GM11168 (cell line): ENCODE results near the gene PATJ.
"Not testable (repeated sequence)": the region's sequence is repeated elsewhere in the genome, so short reads cannot be mapped to it uniquely, and the experiment has no call there.

Source experiments
- in situ Hi-C: fragments of 300-500 bp; cut with MboI; formaldehyde crosslinking; loops from one replicate; pipeline ENCODE4 v1.12.0; 2022; ENCODE audit warnings: low sequenced_read_pairs; ENCODE audit not compliant: unreplicated experiment

The PATJ gene

DNA sequence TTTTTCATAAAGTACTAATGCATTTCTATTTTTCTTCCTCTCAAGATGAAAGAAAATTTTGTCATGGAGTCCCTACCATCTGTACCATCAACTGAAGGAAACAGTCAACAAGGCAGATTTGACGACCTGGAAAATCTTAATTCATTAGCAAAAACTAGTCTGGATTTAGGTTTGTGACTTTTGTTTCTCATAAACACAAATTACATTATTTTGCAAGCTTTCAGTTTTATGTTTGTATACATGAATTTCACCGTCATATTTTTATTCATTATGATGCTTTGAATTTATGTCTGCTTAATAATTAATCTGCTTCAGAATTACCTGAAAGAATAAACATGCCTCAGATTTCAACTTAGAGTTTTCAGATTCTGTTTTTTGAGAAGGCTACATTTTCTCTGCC is 132.9 kb downstream of the PATJ start:
- in situ Hi-C loops = no loop called here

DNA sequence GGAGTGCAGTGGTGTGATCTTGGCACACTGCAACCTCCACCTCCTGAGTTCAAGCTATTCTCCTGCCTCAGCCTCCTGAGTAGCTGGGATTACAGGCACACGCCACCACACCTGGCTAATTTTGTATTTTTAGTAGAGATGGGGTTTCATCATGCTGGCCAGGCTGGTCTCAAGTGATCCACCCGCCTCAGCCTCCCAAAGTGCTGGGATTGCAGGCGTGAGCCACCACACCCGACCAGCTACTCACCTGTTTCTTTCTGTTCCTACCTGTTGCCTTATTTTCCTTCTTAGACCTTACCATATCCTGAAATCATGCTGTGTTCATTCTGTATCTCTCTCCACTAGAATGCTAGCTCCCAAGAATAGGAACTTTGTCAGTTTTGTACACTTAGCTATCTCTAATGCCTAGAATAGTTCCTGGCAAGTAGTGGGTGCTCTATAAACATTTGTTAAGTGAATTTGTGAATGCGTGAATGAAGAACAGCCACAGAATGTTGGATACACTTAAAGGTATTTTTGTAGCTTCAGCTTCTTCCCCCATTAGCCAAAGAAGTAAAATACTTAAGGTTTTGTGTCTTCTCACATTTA is 137.7 kb downstream of the PATJ start:
- in situ Hi-C loops = not testable (repeated sequence)

DNA sequence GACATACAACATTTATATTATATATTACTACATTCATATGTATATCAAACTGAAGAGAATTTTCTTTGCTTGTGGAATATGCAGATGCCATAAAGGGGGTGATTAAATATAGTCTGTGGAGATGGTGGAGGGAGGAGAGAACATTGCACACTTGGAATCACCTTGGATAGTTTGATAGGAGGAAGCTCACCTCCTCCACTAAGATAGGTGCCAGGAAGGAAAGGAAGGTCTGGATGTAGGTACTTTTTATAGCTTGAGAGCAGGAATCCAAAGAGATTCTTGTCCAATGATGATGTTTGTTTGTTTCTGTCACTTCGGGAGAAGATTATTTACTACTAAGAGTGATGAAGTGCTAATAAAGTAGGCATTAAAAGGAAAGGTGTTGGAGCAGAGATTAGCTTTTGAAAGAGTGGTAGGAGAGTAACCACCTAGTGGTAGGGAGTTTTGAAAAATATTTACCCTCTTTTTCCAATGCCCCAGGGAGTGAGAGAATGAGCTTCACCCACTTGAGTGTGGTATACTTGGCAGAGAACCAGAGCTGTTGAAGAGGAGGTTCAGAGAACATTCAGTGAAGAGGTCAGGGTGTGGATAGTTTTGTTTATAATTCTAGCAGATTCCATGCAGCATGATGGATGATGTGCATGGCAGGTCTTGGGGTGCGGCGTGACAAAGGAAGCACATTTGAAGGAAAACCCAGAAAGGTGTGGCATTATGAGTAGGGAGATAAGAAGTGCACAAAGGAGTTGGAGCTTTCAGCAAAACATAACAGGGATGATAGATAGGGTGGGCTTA is 145.0 kb downstream of the PATJ start:
- in situ Hi-C loops = no loop called here

DNA sequence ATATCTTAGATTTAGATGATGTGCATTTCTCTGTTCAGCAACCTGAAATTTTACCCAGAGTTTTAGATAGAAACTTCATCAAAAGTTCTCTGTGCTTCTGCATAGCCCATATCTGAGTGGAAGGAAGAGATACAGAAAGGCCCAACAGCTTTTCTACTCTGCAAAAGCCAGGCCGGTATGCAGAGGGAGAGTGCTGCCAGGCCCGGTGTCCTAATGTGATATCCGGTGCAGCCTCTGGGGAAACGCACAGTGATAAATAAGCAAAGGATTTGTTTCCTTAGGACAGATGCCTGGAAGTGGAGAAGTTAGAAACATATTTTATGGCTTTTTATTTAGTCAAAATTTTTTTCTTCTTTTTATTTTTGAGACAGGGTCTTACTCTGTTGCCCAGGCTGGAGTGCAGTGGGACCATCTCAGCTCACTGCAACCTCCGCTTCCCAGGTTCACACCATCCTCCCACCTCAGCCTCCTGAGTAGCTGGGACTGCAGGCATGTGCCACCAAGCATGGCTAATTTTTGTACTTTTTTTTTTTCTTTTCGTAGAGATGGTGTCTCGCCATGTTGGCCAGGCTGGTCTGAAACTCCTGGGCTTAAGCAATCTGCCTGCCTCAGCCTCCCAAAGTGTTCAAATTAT is 145.8 kb downstream of the PATJ start:
- in situ Hi-C loops = no loop called here

DNA sequence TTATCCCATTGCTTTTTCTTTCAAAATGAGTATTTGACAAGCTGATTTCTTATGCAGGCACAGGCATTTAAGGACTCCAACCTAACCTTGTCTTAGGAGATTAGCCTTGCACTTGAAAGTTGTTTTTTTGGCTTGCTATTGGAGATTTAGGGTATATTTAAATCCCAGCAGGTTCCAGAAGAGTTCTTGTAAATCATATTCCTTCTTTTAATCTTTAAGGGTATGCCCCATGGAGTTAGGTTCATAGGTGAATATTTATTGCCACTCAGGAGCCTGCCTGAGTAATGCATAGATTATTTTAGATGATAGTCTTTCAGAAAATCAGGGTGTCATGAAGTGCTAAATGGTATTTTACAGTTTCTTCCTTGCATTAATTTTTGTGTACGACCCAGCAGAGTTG is 146.5 kb downstream of the PATJ start:
- in situ Hi-C loops = no loop called here

DNA sequence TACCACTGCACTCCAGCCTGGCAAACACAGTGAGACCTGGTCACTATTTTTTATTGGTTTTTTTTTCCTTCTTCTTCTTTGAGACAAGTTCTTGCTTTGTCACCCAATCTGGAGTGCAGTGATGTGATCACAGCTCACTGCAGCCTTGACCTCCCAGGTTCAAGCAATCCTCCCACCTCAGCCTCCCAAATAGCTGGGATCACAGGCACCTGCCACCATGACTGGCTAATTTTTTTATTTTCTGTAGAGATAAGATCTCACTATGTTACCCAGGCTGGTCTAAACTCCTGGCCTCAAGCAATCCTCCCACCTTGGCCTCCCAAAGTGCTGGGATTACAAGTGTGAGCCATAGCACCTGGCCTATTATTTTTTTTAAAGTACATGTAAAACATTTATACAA is 148.2 kb downstream of the PATJ start:
- in situ Hi-C loops = not testable (repeated sequence)

DNA sequence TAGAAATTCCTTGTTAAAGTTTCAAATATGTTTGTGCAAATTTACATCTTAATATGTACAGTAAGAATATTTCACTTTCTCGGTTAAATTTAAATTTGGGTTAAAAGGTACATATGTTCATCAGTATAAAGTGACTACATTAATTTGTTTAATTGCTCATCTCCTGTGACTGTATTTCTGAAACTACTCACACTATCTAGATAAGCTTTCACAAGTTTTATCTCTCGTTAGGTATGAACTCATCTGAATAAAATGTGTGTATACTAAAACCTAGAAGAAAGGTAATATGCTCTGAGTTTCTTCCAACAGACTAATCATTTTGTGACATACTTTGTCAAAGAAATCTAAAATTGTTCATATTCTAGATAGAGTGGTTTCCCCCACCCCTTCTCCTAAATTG is 150.7 kb downstream of the PATJ start:
- in situ Hi-C loops = no loop called here

DNA sequence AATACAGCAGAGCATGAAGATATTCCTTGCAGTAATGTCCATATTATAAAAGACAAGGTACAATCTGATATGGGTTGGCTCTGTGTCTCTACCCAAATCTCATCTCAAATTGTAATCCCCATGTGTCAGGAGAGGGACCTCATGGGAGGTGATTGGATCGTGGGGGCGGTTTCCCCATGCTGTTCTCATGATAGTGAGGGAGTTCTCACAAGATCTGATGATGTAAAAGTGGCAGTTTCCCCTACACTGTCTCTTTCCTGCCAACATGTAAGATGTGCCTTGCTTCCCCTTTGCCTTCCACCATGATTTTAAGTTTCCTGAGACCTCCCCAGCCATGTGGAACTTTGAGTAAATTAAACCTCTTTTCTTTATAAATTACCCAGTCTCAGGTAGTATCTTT is 152.0 kb downstream of the PATJ start:
- in situ Hi-C loops = not testable (repeated sequence)

DNA sequence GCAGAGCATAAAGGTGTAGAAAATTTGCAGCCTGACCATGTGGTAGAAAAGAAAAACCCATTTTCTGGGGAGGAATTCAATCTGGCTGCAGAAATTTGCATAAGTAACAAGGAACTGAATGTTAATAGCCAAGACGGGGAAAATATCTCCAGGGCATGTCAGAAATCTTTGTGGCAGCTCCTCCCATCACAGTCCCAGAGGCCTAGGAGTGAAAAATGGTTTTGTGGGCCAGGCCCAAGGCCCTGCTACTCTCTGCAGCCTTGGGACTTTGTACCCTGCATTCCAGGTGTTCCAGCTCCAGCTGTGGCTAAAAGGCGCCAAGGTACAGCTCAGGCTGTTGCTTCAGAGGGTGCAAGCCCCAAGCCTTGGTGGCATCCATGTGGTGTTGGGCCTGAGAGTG is 152.9 kb downstream of the PATJ start:
- in situ Hi-C loops = no loop called here

DNA sequence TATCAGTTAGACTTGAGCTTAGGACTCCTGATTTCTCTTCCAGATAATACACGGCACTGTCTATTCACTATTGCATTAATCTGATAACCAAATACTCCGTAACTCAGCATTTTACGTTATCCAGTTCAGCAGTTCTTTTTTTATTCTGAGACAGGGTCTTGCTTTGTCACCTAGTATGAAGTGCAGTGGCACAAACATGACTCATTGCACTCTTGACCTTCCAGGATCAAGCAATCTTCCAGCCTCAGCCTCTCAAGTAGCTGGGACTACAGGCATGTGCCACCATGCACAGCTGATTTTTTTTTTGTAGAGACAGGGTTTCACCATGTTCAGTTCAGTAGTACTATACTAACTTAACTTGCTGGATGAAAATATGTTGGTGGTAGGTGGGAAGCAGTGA is 156.4 kb downstream of the PATJ start:
- in situ Hi-C loops = no loop called here

DNA sequence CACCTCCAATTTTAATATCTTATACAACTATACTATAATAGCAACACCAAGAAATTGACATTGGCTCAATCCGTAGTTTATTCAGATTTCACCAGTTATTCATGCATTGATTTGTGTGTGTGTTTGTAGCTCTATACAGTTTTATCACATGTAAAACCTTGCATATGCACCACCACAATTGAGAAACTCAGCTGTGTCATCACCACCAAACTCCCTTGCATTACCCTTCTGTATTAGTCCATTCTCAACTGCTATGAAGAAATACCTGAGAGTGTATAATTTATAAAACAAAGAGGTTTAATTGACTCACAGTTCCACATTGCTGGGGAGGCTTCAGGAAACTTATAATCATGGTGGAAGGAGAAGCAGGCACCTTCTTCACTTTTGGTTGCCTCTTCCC is 162.1 kb downstream of the PATJ start:
- in situ Hi-C loops = no loop called here

DNA sequence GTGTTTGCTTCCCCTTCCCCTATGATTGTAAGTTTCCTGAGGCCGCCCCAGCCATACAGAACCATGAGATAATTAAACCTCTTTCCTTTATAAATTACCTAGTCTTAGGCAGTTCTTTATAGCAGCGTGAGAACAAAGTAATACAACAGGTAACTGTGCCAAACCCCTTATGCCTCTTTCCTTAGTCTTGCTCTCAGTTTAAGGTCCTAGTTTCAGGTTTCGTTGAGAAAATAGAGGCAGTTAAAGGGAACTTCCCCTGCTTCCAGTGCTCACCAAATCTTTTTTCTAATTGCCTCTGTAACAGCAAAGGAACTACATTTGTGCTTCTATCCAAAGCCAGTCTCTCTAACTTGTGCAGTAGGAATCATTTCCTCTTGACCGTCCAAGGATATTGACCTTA is 164.8 kb downstream of the PATJ start:
- in situ Hi-C loops = no loop called here

DNA sequence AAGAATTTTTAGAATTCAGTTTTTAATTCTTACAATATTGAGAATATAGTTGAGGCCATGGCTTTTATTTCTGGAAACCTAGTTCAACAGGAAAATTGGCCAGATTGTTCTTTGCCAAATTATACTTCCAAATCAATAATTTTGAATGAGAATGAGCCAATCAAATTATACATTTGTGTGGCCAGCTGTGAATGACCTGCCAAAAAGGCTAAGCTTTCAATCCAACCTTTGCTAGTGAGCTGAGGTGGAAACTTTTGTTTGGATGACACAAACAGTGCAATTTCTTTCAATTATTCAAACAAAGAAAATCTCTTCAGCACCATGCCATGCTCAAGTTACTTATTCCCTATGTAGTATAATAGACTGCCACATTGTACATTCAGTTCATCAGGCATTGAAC is 167.8 kb downstream of the PATJ start:
- in situ Hi-C loops = no loop called here

DNA sequence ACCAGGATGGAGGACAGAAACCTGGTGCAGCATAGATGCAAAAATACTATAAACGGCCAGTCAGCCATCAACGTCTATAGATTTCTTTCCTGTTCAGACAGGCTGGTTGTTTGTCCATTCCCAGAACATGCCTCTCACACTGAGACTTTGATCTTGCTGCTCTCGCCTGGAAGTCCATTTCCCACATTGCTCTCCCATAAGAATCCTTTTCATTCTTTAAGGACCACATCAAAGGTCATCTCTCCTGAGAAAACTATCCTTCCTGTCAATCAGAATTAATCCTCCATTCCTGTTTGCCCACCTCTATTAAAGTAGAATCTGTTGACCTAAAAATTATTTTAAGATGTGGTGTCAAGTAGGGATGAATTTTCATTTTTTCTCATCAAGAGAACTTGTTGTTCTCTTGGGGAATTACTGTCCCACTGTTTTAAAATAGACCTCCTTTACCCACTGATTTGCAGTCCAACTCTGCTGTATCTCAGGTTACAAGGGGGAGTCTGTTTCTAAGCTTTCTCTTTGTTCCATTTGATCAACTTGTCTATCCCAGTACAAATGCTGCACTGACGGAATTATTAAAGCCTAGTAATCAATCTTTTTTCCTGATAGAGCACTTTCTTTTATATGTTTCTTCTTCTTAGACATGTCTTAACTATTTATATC is 172.7 kb downstream of the PATJ start:
- in situ Hi-C loops = no loop called here

DNA sequence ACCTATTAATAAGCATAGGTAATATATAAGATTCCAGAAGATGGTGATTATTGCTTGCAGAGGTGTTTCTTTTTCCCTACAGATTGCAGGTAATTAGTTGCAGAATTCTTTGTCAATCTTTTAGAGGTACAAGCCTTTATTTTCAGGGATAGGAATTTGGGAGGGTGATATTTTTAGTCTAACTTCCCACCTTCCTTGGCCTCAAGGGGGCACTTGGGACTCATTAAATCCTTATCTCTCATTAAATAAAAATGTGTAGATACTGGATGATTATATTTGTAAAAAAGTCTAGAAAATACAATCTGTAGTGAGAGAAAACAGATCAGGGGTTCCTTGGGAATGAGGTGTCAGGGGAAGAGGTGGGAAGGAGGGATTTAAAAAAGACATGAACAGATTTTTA is 179.2 kb downstream of the PATJ start:
- in situ Hi-C loops = no loop called here

DNA sequence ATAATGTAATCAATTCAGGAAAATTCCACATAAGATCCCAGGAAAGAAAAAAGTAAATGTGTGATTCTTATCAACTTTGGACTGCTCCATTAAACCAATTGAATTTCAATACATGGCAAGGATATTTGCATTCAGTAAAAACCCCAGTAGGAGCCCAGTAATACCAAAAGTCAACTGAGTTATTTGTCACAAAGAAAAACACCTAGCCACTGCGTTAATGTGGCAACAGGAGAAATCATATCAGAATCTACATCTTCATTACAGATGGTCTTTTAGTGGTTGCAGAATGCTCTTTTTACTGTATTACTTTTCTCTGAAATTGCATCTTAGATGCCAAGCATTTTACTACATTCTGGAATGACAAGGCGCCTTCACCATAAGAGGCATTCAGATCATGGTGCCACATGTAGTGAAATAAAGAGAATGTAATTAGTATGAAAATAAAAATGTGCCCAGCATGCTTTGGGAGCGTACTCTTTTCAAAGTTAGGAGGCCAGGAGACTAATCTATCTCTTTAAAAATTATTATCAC is 180.7 kb downstream of the PATJ start:
- in situ Hi-C loops = no loop called here

DNA sequence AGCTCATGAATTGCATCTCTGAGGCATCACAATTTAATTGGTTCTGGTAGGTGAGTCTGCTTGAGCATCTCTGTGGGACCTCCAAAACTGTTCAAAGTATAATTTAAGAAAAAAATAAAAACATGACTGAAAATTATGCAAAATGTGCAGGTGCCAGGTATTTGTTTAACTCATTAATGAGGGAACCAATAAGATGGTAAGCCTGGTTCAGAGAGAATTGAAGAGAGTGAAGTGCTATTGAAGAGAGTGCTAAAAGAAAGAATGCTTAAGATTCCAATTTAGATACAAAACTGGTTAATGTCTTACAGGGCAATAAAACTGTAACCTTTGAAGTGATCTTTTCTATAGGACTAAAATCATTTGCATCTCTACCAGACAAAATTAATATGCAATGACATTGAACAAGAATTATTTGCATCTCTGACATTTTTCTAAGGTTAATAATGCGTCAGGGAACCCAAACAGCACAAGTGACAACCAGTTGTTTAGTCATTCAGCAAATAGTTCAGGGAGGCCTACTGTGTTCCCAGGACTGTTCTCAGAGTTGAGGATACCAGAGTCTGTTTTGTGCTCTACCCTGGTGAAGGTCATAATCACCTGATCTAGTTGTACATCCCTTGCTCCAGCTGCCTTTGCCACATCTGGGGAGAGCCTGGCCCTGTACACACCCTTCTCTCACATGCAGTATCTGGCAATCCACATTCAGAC is 183.5 kb downstream of the PATJ start:
- in situ Hi-C loops = no loop called here

DNA sequence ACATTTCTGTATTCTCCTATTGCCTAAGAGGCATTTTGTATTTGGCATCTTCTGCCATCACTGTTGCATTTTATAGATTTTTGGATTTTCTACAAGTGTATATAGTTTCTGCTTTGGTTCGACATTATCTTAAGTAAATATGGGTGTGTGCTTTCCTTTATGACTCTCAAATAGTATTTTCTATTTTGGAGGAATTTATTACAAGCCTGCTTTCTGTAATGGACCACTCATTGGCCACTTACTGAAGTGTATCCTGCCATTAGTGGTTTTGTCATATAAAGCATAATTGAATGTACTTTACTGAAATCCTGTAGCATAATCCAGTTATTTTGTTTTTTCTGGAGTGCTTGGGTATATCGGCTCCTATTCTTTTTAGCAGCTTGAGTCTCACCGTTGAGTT is 184.3 kb downstream of the PATJ start:
- in situ Hi-C loops = no loop called here

DNA sequence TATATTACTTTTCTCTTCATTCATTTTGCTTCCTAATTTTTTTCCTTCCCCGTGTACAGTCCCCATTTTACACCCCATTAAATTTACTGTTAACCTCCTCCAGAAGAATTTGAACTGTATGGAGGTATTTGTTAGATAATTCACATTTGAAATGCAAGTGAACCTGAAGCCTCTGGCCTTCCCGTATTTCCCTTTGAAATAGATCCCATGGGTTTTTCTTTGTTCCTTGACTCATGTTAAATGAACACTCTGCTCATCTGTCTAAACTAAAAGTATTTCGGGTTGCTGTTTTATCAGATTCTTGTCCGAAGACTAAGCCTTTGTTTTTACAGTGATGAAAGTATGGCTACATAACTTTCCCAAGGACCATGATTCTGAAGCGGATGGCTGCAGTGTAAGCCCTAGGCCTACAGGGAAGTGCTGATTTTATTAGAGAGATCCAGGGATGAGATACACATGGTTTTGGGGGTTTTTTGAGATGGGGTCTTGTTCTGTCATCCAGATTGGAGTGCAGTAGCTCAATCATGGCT is 187.9 kb downstream of the PATJ start:
- in situ Hi-C loops = no loop called here

DNA sequence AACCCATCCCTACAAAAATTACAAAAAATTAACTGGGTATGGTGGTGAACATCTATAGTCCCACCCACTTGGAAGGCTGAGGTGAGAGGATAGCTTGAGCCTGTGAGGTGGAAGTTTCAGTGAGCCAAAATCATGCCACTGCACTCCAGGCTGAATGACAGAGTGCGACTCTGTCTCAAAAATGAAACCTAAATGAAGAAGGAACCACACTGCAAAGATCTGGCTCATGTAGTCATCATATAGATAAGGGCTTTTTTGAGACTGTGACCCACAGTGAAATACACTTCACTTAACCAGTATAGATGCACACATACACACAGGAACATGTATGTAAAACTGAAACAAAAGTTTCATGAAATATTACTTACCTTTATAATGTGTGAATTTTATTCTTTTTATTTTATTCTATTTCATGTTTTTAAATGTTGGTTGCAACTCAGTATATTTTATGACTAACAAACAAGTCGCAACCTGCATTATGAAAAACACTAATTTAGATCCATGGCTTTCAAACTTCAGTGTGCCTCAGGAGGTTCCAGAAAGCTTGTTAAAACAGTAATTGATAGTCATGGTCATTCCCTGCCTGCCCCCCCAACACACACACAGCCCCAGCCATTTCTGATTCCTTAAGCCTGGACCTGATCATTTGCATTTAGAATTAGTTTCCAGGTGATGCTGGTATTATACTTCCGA is 189.5 kb downstream of the PATJ start:
- in situ Hi-C loops = no loop called here
